SK-N-SH (cell line): ENCODE results near the gene RAET1E. TPM values are rescaled to one million over a fixed set of nuclear protein-coding genes. Genes with fewer than 3 reads are reported as not detected.

Experiments
- CTCF ChIA-PET: fragments of 300-600, 350-600 bp; formaldehyde crosslinking; extraction: SDS; loops from one replicate; lab custom pipeline; 2021; lab: Yijun Ruan, JAX
- POLR2A ChIA-PET: fragments of 350-600 bp; sonication (Branson Sonifier 250); formaldehyde crosslinking; extraction: SDS; loops from one replicate; lab custom pipeline; 2020; ENCODE audit warnings: antibody characterized with exemption, inconsistent platforms; lab: Yijun Ruan, JAX
- DNase-seq: peaks from one replicate; pipeline ENCODE4 v3.0.0; 2012
- H2AFZ ChIP-seq: fragments of 200-600 bp; sonication (generic); 2 replicates; pipeline ENCODE4 v1.8.1; 2016; ENCODE audit warnings: antibody characterized with exemption, mild to moderate bottlenecking, low read depth
- H3F3A ChIP-seq: fragments of 200-600 bp; sonication (generic); replicated peaks from 2 replicates; pipeline ENCODE3; 2016; ENCODE audit warnings: antibody characterized with exemption, mild to moderate bottlenecking; ENCODE audit not compliant: insufficient read depth
- H3K27ac ChIP-seq, 2 experiments: fragments of 200-500 bp in 1 of 2; fragments of 200-600 bp in 1 of 2; sonication (Bioruptor generic) in 1 of 2; sonication (generic), shearing (Covaris generic) in 1 of 2; 2 replicates each; pipeline versions ENCODE4 v1.5.1 to v1.6.1; 2014 to 2016; ENCODE audit warnings: low read depth in 2 of 2, inconsistent platforms in 1 of 2, low read length in 1 of 2, mild to moderate bottlenecking in 1 of 2, mixed read lengths in 1 of 2
- H3K27me3 ChIP-seq: fragments of 200-600 bp; sonication (generic), shearing (Covaris generic); 2 replicates; pipeline ENCODE4 v1.6.1; 2016; ENCODE audit warnings: mixed run types; ENCODE audit not compliant: insufficient read depth
- H3K36me3 ChIP-seq, 2 experiments: fragments of 200-500 bp in 1 of 2; fragments of 200-600 bp in 1 of 2; sonication (Bioruptor generic) in 1 of 2; sonication (generic) in 1 of 2; replicated peaks in 1 of 2; 2 replicates each; pipeline versions ENCODE3 to v1.5.1; 2014 to 2016; ENCODE audit warnings: low read length in 1 of 2, mild to moderate bottlenecking in 1 of 2; ENCODE audit not compliant: insufficient read depth in 2 of 2, control insufficient read depth in 1 of 2
- H3K4me1 ChIP-seq, 2 experiments: fragments of 200-500 bp in 1 of 2; fragments of 200-600 bp in 1 of 2; sonication (Bioruptor generic) in 1 of 2; sonication (generic), shearing (Covaris generic) in 1 of 2; 2 replicates each; pipeline versions ENCODE4 v1.5.1 to v1.6.1; 2014 to 2016; ENCODE audit warnings: low read depth in 1 of 2, low read length in 1 of 2, mixed run types in 1 of 2; ENCODE audit not compliant: insufficient read depth in 2 of 2, control insufficient read depth in 1 of 2
- H3K4me2 ChIP-seq: fragments of 200-600 bp; sonication (generic), shearing (Covaris generic); 2 replicates; pipeline ENCODE4 v1.6.1; 2017; ENCODE audit warnings: mixed run types
- H3K4me3 ChIP-seq, 2 experiments: fragments of 200-500 bp in 1 of 2; fragments of 200-600 bp in 1 of 2; sonication (Bioruptor generic) in 1 of 2; sonication (generic), shearing (Covaris generic) in 1 of 2; 2 replicates each; pipeline versions ENCODE4 v1.5.1 to v1.8.1; 2014 to 2016; ENCODE audit warnings: low read depth in 2 of 2, inconsistent platforms in 1 of 2, low read length in 1 of 2, mild to moderate bottlenecking in 1 of 2, mixed read lengths in 1 of 2, moderate library complexity in 1 of 2
- H3K79me2 ChIP-seq: fragments of 200-600 bp; sonication (generic); 2 replicates; pipeline ENCODE4 v1.8.1; 2017; ENCODE audit warnings: mild to moderate bottlenecking; ENCODE audit not compliant: insufficient read depth
- H3K9ac ChIP-seq: fragments of 200-600 bp; sonication (generic); 2 replicates; pipeline ENCODE4 v1.6.1; 2017; ENCODE audit warnings: mixed run types
- H3K9me2 ChIP-seq: fragments of 200-600 bp; sonication (generic); 2 replicates; pipeline ENCODE4 v1.6.1; 2017; ENCODE audit warnings: mixed run types
- H3K9me3 ChIP-seq: fragments of 200-600 bp; sonication (generic); 2 replicates; pipeline ENCODE4 v1.6.1; 2017; ENCODE audit warnings: mixed run types, mild to moderate bottlenecking, moderate library complexity
- H4K20me1 ChIP-seq: fragments of 200-600 bp; sonication (generic); 2 replicates; pipeline ENCODE4 v1.6.1; 2017; ENCODE audit warnings: mild to moderate bottlenecking, mixed run types; ENCODE audit not compliant: insufficient read depth
- CTCF ChIP-seq: fragments of 200-600 bp; sonication (generic); IDR thresholded peaks from 2 replicates; pipeline ENCODE4 v1.6.1; 2017; ENCODE audit warnings: antibody characterized with exemption, mild to moderate bottlenecking, moderate library complexity
- IRF3 ChIP-seq: fragments of 150-350 bp; IDR thresholded peaks from 2 replicates; pipeline ENCODE4 v1.6.1; 2016; ENCODE audit warnings: mild to moderate bottlenecking, low read depth, low read length
- MXI1 ChIP-seq: IDR thresholded peaks from 2 replicates; pipeline ENCODE4 v1.6.1; 2012; ENCODE audit warnings: mild to moderate bottlenecking, low read depth, low read length, improper control_type of control experiment
- NRF1 ChIP-seq: IDR thresholded peaks from 2 replicates; pipeline ENCODE4 v1.6.1; 2012; ENCODE audit warnings: low read depth, mild to moderate bottlenecking, low read length
- PBX3 ChIP-seq: IDR thresholded peaks from 2 replicates; pipeline ENCODE4; 2012
- REST ChIP-seq: IDR thresholded peaks from 2 replicates; pipeline ENCODE4 v1.6.1; 2012; ENCODE audit warnings: mild to moderate bottlenecking, low read depth, low read length, moderate library complexity
- SIN3A ChIP-seq: IDR thresholded peaks from 2 replicates; pipeline ENCODE4 v1.6.1; 2012; ENCODE audit warnings: low read depth, mild to moderate bottlenecking, low read length, moderate library complexity, borderline replicate concordance
- SMC3 ChIP-seq: IDR thresholded peaks from 2 replicates; pipeline ENCODE4 v1.6.1; 2012; ENCODE audit warnings: low read depth, low read length, improper control_type of control experiment
- TAF1 ChIP-seq: IDR thresholded peaks from 2 replicates; pipeline ENCODE4 v1.6.1; 2012; ENCODE audit warnings: low read depth, mild to moderate bottlenecking, low read length, moderate library complexity, borderline replicate concordance
- TCF12 ChIP-seq: IDR thresholded peaks from 2 replicates; pipeline ENCODE4 v1.4.0; 2012
- USF2 ChIP-seq: fragments of 150-350 bp; IDR thresholded peaks from 2 replicates; pipeline ENCODE4 v1.6.1; 2017; ENCODE audit warnings: antibody characterized with exemption, low read length, low read depth, borderline replicate concordance
- WGBS: methylation state at CpG from one replicate; pipeline ENCODE4 v1.1.6; 2017; ENCODE audit warnings: low lambda C conversion rate; 5-methylcytosine and 5-hydroxymethylcytosine counted together
- polyA plus RNA-seq, 3 experiments: library from polyadenylated mRNA; depleted of rRNA; stranded (reverse); fragments of >200 nt; gene quantifications; 2 replicates each; pipeline ENCODE4 v1.2.3, GENCODE V29; 2012

RAET1E gene
- polyA plus RNA-seq, 1 of the 3 experiments (the other 2 are of a cell fraction), result 0.15 TPM

- H3F3A ChIP-seq, result no peaks in the 10 kb centered on the region
- no peaks in the 10 kb centered on the region for H4K20me1 ChIP-seq
- no peak for TF ChIP-seq MXI1
- TF ChIP-seq CTCF, result no peak
- no peak for TF ChIP-seq TAF1
- no peak for TF ChIP-seq REST
- no peak for TF ChIP-seq SMC3
- no peak for TF ChIP-seq USF2
- TF ChIP-seq TCF12, result no peak
- no peak for TF ChIP-seq IRF3
- no peak for TF ChIP-seq PBX3
- no peak for TF ChIP-seq SIN3A
- TF ChIP-seq NRF1, result no peak
- H2AFZ ChIP-seq, result no peak overlapping the region
- H3K4me3 ChIP-seq, result no peak overlapping the region
- DNase-seq, result no peak
- no peaks in the 10 kb centered on the region for H3K9me3 ChIP-seq
- POLR2A ChIA-PET, result no interaction called here
- H3K4me1 ChIP-seq, result peaks cover 0 to 7% of the 10 kb centered on the region in 2 experiments; a peak in 1 of 4 replicates
- CTCF ChIA-PET, result no interaction called here
- H3K27me3 ChIP-seq, result no peaks in the 10 kb centered on the region
- H3K27ac ChIP-seq, result no peak overlapping the region
- H3K79me2 ChIP-seq, result no peaks in the 10 kb centered on the region
- no peak overlapping the region for H3K4me2 ChIP-seq
- 78% methylated on average over 14 of the region's 23 CpGs for WGBS
- no peaks in the 10 kb centered on the region for H3K36me3 ChIP-seq
- H3K9me2 ChIP-seq, result no peaks in the 10 kb centered on the region
- H3K9ac ChIP-seq, result no peak overlapping the region
These were observed 12.8 kb upstream of the RAET1E start for GRCh38 chr6:149910721-149911151.
